ENCODE measurements around the gene ARMC2.
"Not testable (repeated sequence)": the region's sequence is repeated elsewhere in the genome, so short reads cannot be mapped to it uniquely, and the experiment has no call there.

The ARMC2 gene

DNA sequence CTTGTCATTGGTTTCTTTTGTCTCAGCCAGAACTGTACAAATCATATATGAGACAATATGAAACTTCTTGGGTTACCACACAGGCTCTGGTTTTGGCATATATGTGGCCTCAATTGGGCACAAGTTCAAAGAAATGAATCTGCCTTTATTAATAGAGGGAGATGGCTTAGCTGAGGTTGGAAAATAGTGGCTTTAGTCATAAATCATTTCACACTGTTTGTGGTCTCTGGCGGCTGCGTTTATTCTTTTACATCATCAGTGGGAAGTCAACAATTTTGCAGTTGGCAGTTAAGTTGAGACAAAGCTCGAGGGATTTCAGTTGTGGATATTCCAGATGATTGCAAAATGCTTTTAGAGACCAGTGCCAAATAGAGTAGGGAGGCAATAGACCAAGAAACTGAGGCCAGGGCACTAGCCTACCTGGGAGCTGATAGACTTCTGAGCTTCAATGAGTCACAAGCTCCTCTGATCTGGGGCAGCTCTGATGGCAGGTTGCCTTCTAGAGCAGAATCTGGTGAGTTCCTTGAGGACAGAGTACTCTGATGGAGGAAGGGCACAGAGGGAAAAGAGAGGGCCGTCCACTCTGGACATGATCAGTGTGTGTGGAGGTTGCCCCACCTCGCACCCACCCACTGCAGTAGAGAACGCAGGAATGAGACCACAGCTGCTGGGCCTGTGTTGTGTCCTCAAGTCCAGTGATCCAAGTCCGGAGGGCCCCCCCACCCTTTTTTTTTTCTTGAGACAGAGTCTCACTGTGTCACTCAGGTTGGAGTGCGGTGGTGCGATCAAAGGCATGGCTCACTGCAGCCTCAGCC lies 73.5 kb downstream of the ARMC2 start:
- DNase-seq, result no peak

DNA sequence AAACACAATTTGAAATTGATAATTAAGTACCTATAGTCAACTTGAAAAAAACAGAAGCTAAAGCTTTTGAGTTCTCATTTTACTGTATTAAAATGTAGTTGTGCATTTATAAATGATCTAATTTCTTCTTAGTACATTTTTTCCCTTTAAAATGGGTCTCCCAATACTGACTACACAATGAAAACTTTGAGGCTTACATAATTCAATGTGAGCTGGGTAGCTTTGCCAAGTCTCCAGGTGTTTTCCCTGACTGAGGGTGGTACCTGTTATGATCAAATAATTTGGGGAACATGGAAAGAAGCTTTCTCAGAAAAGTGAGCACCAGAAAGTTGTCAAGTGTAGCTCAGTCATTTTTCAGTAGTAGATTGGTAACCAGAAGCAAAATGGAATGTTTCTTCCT lies 74.3 kb downstream of the ARMC2 start:
- no peak for DNase-seq

DNA sequence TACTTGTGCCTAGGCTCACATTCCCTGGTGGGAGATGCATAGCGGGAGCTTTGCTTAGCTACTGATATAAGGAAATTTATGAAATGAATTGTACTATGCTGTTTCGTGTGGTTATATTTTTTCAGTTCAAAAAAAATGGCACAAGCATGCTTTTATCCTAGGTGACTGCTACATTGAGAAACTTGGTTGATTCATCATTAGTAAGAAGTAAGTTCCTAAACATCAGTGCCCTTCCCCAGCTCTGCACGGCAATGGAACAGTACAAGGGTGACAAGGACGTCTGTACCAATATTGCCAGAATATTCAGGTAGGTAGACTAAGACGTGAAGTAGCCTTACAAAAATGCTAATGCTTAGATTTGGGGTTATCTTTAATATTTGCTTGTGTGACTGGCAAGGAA lies 79.7 kb downstream of the ARMC2 start:
- DNase-seq, result no peak

DNA sequence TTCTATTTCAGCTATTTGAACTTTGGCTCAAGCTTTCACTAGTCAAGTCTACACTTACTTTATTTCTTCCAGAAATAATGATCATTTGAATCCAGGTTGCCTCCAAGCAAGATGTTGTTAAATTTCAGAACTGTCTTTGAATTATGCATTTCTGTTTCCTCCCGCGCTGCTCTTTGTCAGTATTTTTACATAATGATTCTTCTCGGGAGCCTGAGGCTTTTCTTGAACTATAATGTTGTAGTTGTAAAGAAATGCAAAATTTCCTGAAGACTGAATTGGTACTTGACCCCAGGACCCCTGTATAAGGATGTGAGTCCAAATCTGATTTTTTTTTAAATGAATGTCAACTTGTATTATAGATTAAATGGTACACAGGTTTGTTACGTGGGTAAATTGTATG lies 80.4 kb downstream of the ARMC2 start:
- no peak for DNase-seq

DNA sequence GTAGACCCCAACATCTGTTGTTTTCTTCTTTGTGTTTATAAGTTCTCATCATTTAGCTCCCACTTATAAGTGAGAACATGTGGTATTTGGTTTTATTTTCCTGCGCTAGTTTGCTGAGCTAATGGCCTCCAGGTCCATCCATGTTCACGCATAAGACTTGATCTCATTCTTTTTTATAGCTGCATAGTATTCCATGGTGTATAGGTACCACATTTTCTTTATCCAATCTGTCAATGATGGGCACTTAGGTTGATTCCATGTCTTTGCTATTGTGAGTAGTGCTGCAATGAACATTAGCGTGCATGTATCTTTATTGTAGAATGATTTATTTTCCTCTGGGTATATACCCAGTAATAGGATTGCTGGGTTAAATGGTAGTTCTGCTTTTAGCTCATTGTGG lies 82.9 kb downstream of the ARMC2 start:
- not testable (repeated sequence) for DNase-seq

DNA sequence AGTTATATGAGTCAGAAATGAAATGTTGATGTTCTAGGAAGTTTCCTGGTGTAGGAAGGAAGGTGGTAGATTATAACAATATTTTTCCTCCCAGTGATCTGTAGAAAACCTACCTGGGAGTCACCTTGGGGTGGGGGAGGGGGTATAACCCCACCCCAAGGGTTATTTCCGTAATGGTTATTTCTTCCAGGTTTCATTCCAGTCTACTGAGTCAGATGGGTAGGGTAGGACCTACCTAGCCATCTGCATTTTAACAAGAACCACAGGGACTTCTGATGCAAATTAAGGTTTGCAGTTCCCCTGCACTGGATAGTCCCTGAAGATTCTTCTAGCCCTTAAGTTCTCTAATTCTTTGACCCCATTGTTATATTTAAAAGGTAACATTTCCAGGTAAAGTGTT lies 88.9 kb downstream of the ARMC2 start:
- no peak for DNase-seq

DNA sequence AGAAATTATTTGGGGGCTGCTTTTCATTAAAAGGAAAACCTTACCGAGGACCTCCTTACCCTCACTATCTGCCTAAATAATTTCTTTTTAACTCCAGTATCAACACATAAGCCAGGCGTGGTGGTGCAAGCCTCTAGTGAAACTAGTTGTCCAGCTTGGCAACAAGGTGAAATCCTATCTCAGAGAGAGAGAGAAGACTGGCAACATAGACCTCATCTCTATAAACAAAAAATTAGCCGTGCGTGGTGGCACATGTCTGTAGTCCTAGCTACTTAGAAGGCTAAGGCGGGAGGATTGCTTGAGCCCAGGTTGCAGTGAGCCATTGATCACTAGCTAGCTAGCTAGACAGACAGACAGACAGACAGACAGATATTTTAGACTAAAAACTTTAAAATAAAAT lies 92.5 kb downstream of the ARMC2 start:
- no peak for DNase-seq

DNA sequence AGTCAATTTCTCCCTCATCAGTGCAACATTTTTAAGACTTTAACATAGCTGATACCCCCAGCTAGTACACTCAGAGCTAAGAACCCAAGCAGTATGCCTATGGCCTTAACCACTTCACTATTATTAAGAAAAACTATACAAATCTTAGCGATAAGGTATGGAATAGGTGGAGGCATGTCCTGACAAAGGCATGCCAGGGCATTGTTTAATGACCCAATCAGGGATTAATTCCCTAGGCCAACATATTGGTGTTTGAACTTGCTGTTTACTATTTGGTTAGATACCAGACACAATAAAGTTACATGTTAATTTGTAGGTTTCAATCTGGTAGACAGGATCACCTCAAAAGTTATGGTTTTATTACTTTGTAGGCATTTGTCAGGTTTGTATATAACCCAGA lies 93.1 kb downstream of the ARMC2 start:
- DNase-seq, result no peak

DNA sequence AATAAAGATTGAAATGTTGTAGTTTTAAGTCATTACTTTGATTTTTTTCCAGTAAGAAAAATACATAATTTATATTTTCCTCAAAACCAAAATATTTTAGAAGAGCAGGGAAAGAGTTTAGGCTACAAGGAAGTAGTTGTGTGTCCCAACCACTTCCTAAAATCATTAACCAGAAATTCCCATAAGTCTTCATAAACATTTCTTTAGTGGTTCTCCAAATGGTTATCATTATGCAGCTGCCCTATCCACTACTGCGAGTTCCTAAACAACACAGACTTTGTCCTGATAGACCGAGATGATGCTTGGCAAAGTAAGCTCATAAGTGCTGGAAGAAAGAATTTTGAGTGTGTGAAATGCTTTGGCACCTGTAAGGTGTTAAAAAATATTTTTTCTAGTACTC lies 93.6 kb downstream of the ARMC2 start:
- no peak for DNase-seq

DNA sequence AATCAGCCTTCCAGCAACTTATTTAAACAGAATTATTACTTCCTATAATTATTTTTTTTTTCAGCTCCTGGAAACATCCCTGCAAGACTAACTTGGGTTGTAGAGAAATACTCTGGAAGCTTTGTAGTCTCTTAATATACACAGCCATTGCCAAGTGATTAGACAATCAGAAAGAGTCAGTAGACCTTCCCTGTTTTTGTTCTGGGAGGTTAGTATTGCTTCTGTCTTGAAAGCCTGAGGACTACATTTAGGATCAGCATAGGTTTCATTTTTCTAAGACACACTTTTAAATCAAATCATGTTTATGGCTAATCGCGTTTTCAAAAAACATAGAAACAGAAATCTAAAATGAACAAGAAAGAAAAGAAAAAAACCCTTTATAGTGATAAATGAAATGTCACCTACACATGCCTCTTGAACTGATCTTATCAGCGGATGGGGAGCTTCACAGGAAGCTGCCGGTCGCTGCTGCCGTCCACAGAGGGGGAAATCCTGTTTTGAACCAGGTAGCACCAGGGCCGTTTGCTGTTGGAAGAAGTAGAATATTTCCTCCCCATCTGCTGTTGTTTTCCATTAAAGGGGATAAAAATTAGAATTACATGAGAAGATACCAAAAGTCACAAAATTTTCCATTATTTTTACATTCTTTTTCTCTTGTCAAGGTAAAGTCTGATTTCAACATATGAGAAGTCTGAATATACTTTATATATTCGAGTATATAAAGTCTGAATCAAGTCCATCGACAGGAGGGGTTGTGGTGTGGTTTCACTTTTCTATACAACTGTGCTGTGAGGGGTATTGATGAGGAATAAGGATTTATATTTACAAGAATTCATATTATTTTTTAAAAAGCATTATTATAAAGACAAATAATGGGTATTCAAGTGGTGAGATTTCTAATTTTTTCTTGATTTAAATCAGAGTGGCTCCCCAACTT lies 94.6 kb downstream of the ARMC2 start:
- peak in 2 of 4 experiments; percentile 20 to 39 for DNase-seq

DNA sequence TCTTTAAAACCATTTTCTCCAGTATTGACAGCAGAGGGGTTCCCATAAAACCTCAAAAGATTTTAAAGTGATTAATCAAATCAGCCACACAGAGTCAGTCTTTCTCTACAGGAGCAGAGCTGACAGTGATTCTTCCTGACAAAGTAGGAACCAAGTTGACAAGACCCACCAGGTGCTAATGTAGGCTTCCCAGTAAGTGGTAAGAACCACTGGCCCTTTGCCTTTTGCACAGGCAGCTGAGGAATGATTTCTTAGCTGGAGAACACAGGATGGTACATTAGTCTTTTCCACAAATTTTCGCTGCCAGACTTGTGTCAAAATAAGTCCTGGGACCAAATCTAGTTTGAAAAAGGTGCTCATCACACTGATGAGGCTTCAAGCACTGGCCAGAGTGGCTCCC lies 95.8 kb downstream of the ARMC2 start:
- DNase-seq, result no peak

DNA sequence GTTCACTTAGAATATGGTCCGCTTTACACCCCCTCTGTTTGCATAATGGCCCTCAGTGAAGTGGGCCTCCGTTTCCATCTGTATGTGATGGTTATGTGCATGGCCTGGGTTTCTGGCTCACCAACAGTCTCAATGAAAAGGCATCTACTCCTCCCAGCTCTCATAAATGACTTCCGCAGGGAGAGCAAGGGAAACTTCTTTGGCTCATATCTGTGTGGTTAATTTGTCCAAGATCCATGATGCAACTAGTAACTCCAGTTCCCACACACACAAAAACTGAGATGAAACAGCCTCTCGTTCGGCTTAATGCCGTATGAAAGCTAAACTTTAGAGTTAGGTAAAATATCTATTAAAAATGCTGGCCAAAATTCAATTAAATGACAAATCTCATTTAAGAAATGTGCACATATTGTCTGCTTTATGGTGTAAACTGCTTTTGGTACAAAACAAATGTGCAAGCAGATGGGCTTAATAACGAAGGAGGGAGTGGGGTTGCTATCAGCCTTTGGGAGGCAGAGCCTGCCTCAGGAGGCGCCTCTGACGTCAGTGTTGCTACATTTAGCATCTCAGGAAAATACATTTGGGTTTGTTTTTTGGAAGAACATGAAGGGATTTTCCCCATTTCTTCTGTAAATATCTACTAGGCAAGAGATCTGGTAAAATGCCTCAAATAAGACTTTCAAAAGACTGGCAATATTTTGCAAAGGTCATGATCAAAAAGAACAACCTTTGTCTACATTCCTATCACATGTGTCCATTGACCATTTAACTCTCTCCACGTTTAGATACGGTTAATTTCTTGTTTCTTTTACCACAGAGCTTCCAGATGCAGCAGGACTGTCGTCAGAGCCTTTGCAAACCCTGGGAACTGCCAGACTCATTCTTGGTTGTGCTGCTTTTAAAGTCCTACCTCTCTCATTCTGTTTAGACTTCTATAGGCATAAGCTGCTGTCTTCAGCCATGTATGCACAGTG lies 96.8 kb downstream of the ARMC2 start:
- no peak for DNase-seq

DNA sequence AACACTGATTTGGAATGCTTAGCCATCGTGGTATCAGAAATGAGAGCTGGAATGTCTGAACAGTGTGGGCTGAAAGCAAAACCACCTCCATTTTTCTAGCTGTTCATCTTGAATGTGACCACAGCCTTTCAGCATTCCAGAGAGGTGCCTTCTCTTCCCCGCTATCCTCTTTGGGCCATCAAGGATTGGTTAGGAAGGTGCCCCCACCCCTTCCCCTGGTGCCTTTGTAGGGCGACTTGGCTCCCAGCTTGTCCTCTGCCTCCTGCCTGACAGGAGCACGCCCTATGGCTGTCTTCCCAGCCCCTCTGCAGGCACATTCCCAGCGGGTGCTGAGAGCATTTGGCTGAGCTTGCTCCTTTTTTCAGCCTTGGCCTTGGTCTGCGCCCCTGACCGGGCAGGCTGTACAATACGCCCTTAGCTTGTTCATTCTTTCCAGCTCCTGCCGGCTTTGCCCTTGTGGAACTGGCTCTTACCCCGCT lies 97.5 kb downstream of the ARMC2 start:
- no peak for DNase-seq

DNA sequence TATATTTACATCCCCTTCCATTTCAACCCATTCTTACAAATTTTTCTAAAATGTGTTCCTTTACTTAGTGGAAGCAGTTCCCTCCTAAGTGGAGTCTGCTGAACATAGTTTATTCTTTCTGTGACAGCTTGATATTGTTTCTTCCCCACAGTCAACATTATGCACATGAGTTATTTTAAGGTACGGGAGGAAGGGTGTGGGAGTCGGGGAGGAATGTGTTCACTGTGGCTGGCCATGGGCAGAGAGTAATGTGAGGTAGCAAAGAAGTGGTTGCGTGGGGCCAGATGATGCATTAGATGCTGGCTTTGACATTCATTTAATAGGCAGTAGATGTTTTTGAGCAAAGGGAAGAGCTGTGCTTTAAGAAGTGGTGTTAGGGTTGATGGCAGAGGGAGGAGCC lies 98.5 kb downstream of the ARMC2 start:
- DNase-seq, result no peak

DNA sequence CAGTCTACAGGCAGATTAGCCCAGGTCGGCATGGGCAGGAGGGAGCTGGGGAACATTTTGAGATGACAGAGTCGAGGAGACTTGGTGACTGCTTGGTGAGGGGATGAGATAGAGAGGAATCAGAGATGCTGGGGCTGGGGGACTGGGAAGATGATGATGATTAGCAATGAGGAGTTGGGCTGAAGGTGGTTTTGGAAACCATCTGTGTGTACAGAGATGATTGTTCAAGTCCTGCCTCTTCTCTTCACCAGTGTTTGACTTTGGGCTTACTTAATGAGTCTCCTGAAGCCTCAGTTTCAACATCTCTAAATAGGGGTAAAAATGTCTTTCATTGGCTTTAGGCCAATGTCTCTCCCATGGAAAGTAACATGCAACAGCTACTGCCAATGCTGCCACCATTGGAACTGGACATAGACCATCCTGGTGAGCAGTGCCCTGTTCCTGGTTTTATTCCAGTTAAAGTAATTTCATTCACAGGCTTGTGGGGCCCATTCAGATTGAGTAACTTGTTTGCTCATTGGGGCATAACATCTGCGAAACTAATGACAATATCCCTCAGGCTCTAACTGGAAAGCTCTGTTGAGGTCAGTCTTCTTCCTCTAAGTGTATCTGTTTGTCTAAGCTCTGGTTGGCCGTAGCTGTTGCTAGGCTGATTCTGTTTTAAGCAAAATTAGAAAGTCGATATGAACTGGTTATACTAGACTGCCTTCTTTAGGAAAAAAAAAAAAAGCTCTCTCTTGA lies 99.1 kb downstream of the ARMC2 start:
- DNase-seq, result no peak

DNA sequence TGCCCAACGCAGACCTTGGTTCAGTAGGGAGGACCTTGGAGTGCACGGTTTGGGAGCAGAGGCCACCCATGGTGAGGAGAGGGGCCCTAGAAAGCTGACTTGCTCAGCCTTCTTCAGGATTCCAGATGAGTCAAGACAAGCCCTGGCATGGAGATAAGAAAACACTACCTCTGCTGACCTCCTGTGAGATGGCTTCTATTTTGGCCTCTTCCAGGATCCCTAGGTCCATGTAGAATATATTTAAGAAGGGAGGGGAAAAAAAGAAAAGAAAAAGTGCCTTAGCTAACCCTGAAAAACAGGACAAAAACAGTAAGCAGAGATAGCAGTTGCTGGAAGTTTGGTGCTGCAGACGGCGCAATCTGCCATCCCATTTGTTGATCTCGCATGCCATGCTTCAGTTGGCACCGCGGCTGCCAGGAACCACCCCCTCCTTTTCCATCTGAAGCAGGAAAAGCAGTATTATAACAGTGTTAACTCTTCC lies 100.0 kb downstream of the ARMC2 start:
- no peak for DNase-seq

DNA sequence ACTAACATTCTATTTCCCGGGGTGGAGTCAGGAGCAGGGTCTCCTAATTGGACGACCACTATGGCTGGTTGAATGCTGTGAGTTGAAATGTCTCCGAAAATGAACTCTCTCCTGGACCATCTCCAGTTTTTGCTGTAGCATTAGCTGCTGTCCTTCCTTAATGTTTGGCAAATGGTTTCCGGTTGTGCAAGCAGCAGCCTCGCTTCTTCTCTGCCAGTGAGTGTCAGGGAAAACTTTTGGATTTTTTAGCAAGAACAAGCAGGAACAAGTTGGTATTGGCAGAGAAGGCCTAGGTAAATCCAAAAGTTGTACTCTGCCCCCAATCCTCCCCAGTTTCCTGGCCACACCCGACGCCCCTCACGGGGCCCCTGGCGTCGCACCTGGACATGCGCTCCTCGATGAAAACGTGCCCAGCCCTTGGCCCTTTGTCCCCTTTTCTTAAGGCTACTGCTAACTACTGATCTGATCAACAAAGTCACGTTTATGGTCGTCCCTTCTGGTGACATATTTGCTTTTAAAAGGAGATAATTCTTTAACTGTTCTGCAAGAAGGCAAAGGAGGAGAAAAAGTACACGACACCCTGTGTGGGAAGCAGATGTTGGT lies 103.2 kb downstream of the ARMC2 start:
- no peak for DNase-seq

DNA sequence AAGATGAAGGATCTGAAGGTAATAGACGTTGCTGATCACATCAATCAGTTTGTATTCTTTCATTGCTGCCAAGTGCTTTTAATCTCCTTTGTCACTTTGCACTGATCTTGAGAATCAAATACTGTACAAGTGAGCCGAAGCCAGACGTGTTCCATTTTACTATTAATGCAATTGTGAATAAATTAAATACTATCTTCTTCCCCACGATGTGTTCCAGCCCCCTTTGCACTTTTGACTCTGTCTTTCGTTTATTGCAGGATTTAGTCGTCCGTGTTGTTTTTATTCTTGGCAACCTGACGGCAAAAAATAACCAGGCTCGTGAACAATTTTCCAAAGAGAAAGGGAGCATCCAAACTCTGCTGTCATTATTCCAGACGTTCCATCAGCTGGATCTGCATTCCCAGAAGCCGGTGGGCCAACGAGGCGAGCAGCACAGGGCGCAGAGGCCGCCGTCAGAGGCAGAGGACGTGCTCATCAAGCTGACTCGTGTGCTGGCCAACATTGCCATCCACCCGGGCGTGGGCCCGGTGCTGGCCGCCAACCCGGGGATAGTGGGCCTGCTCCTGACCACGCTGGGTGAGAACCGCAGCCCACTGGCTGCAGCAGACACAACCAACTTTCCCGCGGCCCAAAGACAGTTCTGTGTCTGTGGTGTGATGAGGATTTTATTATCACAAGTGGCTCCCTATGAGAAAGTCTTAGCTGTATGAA lies 104.7 kb downstream of the ARMC2 start:
- no peak for DNase-seq

DNA sequence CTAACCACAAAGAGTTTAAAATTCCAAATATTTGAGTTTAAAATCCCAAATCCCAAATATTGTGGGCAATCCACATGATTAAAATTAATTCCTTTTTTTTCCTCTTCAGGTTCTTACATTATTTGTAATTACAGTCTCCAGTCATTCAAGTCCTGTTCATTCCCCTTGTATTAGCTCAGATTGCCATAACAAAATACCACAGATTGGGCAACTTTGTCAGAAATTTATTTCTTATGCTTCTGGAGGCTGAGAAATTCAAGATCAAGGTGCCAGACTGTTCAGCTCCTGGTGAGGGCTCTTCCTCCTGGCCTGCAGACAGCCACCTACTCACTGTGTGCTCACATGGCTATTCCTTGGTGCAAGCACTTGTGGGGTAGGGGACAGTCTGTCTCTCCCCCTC lies 105.5 kb downstream of the ARMC2 start:
- DNase-seq, result no peak

DNA sequence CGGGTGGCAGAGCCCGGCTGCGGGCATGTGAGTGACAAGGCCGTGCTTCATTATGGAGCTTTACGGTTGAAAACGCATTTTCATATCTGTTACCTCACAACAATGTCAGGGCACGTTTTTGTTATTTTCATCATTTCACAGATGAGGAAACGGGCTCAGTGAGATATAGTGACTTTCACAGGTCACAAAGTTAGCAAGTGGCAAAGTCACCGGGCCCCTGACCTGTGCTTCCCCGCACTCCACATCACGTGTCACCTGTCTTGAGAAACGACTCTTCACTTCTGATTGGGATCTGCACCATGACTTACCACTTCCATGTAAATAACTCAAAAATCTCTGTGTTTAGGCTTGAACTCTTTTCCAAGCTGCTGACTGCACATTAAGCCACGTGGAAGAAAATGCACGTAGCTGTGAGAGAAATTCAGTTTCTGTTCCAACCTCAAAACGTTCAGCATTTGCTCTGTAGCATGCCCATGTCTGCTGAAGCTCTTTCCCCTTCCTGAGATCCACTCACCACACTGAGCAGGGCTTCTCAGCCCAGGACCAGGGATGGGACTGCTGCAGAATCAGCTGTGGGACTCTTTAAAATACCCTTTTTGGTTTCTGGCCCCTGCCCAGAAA lies 107.2 kb downstream of the ARMC2 start:
- no peak for DNase-seq

Data from activated CD4-positive, CD25-positive, alpha-beta regulatory T cell (primary cell).